Measurements from ENCODE around the gene INSRR.

The INSRR gene

DNA sequence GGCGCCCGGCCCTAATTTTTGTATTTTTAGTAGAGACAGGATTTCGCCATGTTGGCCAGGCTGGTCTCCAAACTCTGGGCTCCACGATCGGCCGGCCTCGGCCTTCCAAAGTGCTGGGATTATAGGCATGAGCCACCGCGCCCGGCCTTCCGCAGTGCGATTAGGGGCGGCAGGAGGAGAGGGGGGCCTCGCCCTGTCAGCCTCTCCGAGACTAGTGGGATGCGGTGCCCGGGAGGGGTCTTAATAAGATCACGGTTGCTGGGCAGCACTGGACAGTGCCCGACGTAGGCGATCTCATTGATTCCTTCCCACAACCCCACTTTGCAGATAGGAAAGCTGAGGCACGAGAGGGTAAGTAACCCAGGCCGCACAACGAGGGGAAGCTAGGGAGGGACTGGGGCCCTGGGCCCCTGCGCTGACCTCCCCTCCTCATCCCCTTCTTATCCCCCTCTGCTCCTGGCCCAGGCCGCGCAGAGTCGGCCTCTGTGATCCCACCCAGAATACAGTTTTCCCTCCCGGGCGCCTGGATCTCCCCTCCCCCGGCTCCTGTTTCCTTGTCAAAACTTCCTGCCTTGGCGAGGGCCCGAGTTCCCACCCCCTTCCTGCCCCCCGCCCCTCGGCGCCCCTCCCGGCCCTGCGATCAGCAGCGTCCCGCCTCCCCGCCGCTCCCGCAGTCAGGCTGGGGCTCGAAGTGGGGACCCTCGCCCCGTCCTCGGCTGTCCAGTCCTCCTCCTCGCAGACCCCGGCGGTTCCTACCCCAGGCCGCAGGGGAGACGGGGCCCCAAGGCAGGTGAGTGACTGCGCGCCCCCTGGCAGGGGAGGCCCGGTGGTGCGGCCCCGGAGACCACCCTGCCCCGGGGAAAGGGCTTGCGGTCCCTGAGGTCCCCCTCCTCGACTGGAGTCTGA, 34.4 kb upstream of the INSRR start, which contains the start of gene PEAR1:
Gene PEAR1, plus strand, starts transcription at position 671 of the 906 bp plus-strand sequence. CDS start 10,209 bp downstream, outside the sequence.
- peak; percentile 34 for DNase-seq

- peak; percentile 91 for DNase-seq
Measured at GRCh38 chr1:156892190-156893047, 33.5 kb upstream of the INSRR start.

GRCh38 chr1:156889802-156890580, 31.1 kb upstream of the INSRR start:
- DNase-seq = peak; percentile 67

- no peak for DNase-seq
Measured at GRCh38 chr1:156887734-156888133, 28.8 kb upstream of the INSRR start.

GRCh38 chr1:156887317-156887716, 28.4 kb upstream of the INSRR start:
- no peak for DNase-seq

- DNase-seq = no peak
Measured at GRCh38 chr1:156886583-156887281, 27.8 kb upstream of the INSRR start.

DNA sequence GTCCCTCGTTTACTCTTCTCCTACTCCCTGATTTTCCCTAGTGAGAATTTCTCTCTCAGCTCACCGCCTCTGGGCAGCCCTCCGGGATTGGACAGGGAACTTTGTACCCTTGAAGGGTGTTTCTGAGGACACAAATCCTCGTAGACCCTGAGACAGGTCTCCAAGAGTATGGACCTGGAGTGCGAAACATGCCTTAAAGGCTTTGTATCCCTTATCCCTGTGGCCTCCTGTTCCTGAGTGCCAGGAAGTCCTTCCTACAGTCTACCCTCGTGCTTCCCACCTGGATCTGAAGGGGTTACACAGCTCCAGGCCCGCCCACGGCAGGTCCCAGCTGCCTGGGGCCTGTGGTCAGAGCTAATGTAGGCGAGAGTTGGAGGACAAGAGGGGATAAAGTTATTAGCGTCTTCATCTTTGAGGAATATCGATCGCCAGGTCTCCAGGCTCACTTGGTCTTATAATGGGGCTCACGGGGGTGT, 27.0 kb upstream of the INSRR start:
- DNase-seq = no peak

DNA sequence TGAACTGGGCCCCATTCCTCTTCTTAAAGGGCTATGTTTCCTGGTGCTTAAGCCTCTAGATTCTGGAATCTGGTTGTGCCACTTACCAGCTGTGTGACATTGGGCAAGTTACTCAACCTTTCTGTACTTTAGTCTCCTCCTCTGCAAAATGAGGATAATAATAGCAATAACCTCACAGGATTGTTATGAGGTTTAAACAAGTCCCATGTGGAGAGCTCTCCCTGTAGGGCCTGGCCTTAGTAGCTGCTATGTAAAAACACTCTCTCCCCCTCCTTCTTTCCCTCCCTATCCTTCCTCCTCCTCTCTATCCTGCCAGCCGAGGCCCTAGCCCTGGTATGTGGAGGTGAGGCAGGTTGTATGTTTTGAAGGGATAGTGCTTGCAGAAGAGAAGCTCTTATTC, 26.4 kb upstream of the INSRR start:
- no peak for DNase-seq

DNA sequence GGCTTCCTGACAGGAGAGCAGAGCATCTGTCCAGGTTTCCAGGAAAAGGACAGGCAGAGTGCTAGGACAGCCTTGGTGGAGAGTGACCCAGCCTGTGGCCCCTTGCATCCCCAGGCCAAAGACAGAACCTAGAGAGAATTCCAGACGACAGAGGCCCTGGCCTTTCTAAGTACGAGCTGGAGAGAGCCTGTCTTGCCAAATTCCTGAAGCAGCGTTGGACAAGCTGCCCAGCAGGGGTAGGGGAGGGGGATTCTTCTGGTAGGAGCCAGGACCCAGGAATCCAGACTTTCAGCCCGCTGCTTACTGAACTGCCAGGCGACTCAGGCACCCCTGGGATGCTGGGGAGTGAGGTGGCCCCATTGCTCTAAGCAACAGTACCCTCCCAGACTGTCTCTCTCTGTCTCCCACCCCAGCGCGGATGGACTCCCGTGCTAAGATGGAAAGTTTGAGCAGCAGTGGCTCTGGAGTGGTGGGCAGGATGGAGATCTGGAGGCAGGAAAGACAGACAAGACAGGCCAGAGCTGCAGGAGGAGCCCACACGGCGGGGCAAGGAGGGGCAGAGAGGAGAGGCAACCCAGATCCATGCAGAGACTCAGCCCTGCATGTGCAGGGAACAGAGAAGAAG, 25.8 kb upstream of the INSRR start:
- DNase-seq = no peak

DNA sequence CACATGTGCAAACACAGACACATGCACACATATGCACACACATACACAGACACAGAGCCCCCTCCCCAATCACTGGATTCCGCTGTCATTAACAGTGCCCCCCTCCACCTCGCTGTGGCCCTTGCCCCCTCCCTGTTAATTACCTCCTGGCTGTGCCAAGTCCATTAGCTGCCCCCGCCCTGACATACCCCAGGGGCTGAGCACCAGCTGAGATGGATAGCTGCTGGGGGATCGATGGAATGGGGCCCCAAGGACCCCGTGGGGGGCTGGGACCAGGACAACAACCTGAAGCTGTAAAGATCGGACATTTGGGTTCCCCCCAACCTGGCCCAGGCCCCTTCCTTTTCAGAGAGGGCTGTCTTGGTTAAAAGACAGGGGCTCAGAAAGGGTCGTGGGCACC, 25.0 kb upstream of the INSRR start:
- no peak for DNase-seq

DNA sequence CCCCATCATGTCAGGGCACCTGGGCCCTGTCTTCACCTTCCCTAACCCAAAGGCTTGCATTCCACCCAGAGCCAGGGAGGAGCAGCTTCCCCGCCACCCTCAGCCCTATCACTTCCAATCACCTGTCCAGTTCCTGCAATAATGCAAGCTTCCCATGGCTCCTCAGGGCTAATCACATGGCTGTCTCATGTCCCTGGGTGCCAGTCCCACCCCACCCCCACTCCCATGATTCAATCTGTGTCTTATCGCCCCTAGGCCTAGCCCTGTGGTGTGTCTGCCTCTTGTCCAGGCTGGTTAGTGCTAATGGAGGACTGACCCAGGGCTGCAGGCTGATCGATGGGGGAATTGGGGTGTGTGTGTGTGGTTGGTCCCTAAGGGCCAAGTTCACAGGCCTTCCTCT, 23.6 kb upstream of the INSRR start:
- DNase-seq = no peak

DNA sequence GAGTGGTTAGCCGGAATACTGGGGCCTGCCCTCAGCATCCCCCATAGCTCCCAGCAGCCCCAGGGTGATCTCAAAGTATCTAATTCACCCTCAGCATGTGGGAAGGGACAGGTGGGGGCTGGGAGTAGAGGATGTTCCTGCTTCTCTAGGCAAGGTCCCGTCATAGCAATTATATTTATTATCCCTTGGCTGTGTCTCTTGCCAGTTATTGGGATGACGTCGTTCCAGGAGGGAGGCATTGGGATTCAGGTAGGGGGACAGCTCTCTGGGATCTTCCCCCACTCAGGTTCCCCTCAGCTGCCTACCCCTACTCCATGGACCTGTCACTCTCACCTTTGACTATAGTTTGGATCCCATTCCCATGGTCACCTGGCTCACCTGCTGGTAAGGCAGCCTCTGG, 22.7 kb upstream of the INSRR start:
- DNase-seq = no peak

DNA sequence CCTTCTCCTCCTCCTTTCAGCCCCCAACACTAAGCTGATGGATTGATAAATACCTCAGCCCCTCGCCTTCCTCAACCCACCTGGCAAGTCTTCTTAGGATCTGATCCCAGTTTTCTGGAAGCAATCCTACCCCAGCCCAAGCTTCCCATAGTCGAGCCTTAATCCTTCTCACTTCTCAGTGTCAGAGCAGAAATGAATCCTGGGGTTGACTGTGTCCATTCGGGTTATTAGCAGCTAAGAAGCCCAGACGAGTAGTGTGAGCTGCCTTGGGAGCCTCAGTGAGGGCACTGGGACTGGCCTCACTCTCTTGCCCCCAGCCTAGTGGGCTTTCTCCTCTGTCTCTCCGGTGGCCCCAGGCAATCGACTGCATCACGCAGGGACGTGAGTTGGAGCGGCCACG, 22.2 kb upstream of the INSRR start:
- no peak for DNase-seq

DNA sequence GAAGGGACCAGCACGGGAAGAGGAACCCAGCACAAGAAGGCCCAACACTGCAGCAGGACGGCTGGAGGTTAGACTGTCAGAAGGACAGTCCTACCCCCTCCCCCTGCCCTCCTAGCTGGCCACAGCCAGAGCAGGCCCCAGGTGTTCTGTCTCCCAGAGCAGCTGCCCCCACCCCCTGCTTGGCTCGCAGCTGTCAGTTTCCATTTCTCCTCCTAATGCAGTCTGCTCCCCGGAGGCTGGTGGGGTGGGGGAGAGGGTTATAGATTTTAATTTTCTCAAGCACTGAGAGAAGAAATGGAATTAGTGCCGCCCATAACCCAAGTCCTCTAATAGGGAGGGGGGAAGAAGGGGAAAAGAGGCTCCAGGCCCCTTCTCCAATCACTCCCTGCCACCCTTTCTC, 21.6 kb upstream of the INSRR start:
- DNase-seq = no peak

DNA sequence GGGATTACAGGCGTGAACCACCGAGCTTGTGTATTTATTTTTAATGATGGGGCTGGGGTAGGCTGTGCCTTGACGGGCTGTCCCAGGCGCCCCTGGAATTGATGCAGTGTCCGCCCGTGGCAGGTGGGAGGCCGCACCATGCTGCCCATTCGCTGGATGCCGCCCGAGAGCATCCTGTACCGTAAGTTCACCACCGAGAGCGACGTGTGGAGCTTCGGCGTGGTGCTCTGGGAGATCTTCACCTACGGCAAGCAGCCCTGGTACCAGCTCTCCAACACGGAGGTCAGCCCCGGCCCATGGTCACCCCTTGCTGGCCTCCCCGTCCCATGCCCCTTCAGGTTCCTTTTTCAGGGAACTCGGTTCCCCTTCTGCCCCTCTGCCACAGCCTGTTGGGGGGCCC, 21.0 kb upstream of the INSRR start:
- DNase-seq = no peak

GRCh38 chr1:156877433-156878170, 18.7 kb upstream of the INSRR start:
- DNase-seq = no peak

GRCh38 chr1:156876281-156876680, 17.4 kb upstream of the INSRR start:
- no peak for DNase-seq

DNA sequence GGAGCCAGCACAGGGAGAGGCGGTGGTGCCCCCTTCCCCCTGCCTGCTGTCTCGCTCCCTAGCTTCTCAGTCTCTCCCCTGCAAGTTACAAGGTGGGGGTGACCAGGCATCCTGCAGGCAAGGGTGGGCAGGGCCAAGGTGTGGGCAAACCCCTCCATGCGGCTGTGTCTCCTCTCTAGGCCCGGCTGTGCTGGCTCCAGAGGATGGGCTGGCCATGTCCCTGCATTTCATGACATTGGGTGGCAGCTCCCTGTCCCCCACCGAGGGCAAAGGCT, 16.4 kb upstream of the INSRR start:
- no peak for DNase-seq

DNA sequence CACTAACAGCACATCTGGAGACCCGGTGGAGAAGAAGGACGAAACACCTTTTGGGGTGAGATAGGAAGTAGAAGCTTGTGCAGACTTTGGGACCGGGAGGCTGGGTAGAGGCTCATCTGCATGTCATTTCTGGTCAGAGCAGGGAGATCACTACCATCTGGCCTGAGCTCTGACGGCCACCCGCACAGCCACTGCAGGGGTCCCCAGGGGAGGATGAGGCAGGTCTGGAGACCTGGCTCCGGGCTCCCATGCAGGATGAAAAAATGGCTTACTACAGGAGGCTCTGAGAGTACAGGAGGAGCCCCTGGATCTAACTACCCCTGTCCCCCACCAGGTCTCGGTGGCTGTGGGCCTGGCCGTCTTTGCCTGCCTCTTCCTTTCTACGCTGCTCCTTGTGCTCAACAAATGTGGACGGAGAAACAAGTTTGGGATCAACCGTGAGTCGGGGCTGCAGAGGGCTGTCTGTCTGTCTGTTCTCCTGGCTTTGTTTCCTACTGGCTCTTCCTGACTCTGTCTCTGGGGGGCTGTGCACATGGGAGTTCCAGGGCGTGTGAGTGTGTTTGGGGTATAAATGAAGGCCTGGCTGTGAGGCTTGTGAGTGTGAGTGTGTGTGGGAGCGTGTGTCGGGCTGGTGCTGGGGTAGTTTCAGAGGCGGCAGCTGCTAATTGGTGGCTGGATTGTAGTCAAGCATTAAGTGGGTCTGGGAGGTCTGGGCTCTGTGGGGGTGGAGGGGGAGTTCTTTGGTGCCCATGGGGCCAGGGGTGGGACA, 15.8 kb upstream of the INSRR start:
- no peak for DNase-seq

GRCh38 chr1:156874142-156874541, 15.2 kb upstream of the INSRR start:
- DNase-seq = no peak

All from CD4-positive, alpha-beta T cell treated with Interleukin-6 for 4 hours (primary cell).